Stimulated activated CD4-positive, alpha-beta T cell treated with anti-CD3 and anti-CD28 coated beads, TNF-alpha, amount 100 ng/mL, for 48 hours (primary cell): ENCODE data around the gene TESMIN.

Experiments used
- DNase-seq, 3 donors: peaks; one replicate each; pipeline ENCODE4 v3.0.0-alpha.2; 2020; ENCODE audit warnings: low read depth in 3 of 3

The TESMIN gene

DNA sequence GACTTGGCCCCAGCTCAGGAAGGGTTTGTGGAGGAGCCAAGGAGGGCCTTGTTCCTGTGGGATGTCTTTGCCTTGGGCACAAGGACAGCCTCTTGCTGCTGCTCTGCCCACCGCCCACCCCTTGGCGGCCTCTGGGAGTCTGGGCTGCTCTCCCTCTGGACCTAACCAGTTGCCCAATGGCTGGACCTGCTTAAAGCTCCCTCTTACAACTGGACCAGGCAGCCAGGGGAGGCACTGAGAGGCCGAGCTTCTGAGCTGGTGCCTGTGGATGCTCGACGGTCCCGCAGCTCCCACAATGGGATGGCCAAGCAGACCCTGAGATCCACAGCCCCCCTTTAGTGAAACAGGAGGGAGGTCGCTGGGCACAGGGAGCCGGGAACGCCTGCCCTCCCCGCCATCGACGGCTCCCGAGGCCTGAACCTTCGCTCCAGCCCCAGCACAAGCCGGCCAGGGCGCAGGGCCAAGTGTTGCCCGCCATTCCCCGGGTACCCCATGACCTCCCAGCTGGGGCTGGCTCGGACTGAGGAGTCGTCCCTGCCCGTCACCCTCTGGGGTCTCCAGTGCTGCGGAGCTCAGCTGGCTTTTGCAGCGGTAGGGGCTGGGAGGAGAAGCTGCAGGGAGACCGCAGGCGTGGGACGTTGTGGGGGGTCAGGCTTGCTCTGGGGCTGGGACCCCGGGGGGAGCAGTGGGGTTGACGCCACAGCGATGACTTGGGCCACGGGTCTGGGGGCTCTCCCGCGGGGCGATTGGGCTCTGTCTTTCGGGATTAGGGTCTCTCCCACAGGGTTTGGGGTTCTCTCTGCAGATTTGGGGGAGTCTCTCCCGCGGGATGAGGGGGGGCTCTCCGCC is 67.6 kb downstream of the TESMIN start:
- no peak for DNase-seq

GRCh38 chr11:68683121-68683520 is 68.2 kb downstream of the TESMIN start:
- DNase-seq = no peak

GRCh38 chr11:68682531-68682961 is 68.8 kb downstream of the TESMIN start:
- no peak for DNase-seq

GRCh38 chr11:68680541-68681231 is 70.6 kb downstream of the TESMIN start:
- DNase-seq = no peak

DNA sequence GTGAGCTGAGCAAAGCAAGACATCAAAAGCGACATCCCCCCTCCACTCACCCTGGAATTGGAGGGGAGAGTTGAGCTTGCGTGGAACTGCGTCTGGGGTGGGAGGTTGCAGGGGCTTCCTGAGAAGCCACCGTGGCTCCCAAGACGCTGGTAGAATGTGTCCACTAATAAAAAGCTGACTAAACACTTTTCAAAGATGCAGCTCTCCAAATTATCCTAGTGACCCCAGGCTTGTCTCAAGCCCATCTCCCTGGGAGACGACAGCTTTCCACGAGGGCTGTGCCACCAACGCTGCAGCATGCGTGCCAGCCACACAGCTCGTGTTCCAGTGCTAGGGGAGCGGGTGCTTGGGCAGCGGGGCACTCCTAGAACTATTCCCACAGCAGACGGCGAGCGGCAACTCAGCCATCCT is 73.3 kb downstream of the TESMIN start:
- no peak for DNase-seq

- no peak for DNase-seq
Measured at GRCh38 chr11:68677432-68677831, 73.9 kb downstream of the TESMIN start.

DNA sequence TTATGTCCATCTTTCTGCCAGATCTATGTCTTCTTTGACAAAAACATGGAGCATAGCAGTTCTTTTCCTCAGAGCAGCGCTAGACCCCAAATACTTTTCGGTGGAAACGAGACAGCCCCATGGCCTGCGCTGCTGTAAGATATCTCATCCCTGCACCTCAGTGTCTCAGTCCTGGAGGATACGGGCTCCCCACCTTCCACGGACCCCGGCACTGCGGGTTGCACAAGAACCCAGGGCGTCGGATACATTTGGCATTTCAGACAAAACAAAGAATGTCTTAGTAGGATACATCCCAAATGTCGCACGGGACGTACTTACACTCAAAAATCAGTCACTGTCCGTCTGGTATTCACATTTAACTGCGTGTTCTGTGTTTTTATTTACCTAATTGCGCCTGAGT is 76.9 kb downstream of the TESMIN start:
- no peak for DNase-seq

DNA sequence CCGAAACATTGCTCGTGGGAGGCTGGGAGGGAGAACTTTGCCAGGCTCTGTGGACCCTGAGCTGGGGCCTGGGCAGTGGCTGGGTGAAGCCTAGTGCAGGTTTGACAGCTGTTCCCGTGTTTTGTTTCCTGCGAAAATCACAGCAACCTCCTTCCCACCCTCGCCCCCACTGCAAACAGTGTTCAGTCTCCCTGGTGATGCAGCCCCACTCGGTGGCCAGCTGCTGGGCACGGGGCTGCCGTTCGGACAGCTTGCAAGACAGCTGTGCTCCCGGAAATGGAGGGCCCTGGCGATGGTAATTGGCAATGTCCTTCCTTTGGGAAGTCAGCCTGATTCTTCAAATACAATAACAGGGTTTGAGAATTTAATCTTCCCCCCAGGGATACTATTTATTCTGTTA is 77.3 kb downstream of the TESMIN start:
- DNase-seq = no peak

DNA sequence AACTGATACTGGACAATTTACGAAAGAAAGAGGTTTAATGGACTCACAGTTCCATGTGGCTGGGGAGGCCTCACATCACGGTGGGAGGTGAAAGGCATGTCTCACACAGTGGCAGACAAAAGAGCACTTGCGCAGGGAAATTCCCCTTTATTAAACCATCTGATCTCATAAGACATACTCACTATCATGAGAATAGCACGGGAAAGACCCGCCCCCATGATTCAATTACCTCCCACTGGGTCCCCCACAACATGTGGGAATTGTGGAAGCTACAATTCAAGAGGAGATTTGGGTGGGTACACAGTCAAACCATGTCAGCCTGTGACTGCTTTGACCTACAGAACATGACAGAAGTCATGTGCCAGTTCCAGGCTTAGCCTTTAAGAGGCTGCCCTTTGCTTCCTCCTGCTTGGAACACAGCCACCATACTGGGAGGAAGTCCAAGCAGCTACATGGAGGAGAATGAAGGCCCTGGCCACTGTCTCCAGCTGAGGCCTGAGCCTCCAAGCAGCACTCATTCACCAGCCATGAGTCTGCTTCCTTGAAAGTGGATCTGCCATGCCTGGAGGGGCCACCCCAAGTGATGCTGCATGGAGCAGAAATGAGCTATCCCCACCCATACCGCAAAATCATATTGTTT is 77.9 kb downstream of the TESMIN start:
- DNase-seq = no peak

- no peak for DNase-seq
Measured at GRCh38 chr11:68670208-68670992, 80.9 kb downstream of the TESMIN start.

- no peak for DNase-seq
Measured at GRCh38 chr11:68669301-68670090, 81.8 kb downstream of the TESMIN start.

- DNase-seq = no peak
Measured at GRCh38 chr11:68667511-68668500, 83.5 kb downstream of the TESMIN start.

DNA sequence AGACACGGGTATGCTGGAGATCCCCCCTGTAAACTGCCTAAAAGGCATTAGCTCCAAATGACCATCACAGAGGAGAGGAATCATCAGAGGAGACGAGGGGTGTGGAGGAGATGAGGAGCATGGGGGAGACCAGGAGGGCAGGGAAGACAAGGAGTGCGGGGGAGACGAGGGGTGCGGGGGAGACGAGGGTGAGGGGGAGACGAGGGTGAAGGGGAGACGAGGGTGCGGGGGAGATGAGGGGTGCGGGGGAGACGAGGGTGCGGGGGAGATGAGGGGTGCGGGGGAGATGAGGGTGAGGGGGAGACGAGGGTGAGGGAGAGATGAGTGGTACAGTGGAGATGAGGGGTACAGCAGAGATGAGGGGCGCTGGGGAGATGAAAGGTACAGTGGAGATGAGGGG is 84.5 kb downstream of the TESMIN start:
- no peak for DNase-seq

GRCh38 chr11:68665436-68665835 is 85.9 kb downstream of the TESMIN start:
- DNase-seq = no peak

- no peak for DNase-seq
Measured at GRCh38 chr11:68664906-68665305, 86.4 kb downstream of the TESMIN start.

- no peak for DNase-seq
Measured at GRCh38 chr11:68664141-68664540, 87.2 kb downstream of the TESMIN start.

- DNase-seq = no peak
Measured at GRCh38 chr11:68663482-68664010, 87.8 kb downstream of the TESMIN start.

GRCh38 chr11:68661697-68662603 is 89.4 kb downstream of the TESMIN start:
- DNase-seq = no peak

DNA sequence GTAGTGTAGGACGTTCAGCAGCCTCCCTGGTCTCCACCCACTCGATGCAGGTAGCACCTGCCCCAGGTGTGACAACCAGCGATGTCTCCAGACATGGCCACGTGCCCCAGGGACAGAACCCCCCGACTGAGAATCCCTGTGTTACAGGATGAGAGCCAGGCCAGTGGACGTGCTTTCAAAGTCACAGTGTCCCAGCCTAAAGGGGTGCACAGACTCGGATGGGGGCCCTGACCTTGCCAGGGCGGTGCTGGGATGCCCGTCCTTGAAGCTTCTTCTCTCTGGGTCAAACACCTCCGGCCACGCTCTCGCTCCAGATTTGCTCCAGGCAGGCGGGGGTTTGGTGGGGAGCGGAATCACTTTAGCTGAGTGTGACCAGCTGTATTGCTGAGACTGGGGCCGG is 90.3 kb downstream of the TESMIN start:
- no peak for DNase-seq
